ENCODE data around the gene CD34. TPM values are rescaled to one million over a fixed set of nuclear protein-coding genes. Genes with fewer than 3 reads are reported as not detected.

The CD34 gene
- total and polyA plus RNA-seq, 2 experiments from 2014 or later, result 0.27 to 0.29 TPM

DNA sequence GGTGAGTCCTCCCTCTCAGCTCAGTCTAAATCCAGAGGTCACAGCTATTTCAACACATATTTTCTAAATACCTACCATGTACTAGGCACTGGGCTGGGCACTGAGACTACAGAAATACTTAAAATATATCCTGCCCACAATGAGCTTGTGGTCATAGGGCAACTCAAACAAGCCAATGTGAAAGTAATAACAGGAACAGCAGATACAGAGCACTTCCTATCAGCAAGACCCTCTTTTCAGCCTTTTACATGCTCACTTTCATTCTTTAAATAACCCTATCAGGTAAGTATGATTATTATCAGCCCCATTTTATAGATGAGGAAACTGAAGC, 71.9 kb downstream of the CD34 start:
- H3K9me3 ChIP-seq (ENCODE audit: low read depth), result no peaks in the 10 kb centered on the region
- no peaks in the 10 kb centered on the region for H3K36me3 ChIP-seq
- DNase-seq (ENCODE audit: low read depth in 1 of 2, low spot score in 1 of 2), result no peak
- H3K27ac ChIP-seq, result no peak overlapping the region
- TF ChIP-seq, protein P1, sequence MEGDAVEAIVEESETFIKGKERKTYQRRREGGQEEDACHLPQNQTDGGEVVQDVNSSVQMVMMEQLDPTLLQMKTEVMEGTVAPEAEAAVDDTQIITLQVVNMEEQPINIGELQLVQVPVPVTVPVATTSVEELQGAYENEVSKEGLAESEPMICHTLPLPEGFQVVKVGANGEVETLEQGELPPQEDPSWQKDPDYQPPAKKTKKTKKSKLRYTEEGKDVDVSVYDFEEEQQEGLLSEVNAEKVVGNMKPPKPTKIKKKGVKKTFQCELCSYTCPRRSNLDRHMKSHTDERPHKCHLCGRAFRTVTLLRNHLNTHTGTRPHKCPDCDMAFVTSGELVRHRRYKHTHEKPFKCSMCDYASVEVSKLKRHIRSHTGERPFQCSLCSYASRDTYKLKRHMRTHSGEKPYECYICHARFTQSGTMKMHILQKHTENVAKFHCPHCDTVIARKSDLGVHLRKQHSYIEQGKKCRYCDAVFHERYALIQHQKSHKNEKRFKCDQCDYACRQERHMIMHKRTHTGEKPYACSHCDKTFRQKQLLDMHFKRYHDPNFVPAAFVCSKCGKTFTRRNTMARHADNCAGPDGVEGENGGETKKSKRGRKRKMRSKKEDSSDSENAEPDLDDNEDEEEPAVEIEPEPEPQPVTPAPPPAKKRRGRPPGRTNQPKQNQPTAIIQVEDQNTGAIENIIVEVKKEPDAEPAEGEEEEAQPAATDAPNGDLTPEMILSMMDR (IDR thresholded peaks at IDR 0.05; ENCODE audit: low read depth, low read length), result no peak
- H3K4me3 ChIP-seq, result no peak overlapping the region
- H3K27me3 ChIP-seq, result no peaks in the 10 kb centered on the region
- H3K4me1 ChIP-seq (ENCODE audit: low read depth), result no peaks in the 10 kb centered on the region

DNA sequence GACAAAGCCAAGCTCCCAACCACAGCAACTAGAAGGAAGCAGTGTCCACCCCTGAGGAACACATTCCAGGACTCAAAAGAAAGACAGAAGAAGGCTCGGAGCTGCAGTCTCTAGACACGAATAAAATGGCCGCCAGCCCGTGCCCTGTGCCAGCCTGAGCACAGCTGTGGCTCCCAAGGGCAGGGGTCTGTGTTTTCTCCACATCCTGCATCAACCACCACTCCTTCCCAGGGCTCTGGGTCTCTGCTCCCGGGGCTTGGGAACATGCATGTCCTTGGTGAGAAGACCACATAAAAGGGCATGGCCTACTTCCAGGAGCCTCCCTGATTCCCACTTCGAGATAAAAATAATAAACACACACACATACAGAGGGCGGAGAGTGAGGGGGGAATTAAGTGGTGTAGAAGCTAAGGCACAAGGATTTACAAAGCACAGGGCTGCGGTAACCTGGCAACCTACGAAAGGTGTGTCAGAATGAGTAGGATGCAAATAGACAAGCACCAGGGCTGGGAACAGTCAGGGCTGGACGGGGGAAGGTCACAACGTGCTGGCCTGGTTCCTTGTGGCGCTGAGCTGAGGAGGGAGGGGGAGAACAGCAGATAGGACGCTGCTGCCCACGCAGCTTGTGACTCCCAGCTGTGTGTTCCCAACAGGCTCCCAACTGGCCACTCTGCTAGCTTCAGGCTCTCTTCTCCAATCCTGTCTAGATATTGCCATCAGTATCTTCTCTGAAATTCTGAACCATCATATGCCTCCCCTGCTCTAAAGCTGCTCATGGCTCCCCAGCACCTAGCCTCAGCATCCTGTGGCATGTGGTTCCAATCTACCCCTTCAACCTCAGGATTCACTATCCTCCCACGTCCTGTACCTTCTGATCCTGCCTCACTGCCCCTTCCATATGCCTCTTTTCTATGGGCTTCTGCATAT, 72.5 kb downstream of the CD34 start:
- TF ChIP-seq, protein P1 (IDR thresholded peaks at IDR 0.05; ENCODE audit: low read depth, low read length), result no peak

DNA sequence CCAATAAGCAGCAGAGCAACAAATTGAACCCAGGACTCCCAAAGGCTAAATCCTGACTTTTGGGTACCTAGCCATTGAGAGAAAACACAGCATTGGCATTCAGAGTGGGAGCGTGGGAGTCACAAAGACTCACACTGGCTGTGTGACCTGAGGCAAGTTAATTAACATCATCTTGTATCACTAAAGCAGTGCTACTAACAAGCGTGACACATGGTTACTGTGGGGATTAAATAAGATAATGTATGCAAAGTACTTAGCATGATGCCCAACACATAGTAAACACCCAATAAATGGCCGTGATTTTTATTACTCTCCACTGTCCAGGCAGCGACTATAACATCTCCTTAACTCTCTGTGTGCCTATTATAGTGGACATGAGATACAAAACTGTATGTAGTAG, 73.3 kb downstream of the CD34 start:
- H3K27ac ChIP-seq, result no peak overlapping the region
- H3K27me3 ChIP-seq, result no peaks in the 10 kb centered on the region
- TF ChIP-seq, protein P1 (IDR thresholded peaks at IDR 0.05; ENCODE audit: low read depth, low read length), result no peak
- no peaks in the 10 kb centered on the region for H3K9me3 ChIP-seq (ENCODE audit: low read depth)
- DNase-seq (ENCODE audit: low read depth in 1 of 2, low spot score in 1 of 2), result no peak
- no peaks in the 10 kb centered on the region for H3K36me3 ChIP-seq
- H3K4me3 ChIP-seq, result no peak overlapping the region
- H3K4me1 ChIP-seq (ENCODE audit: low read depth), result no peaks in the 10 kb centered on the region

More for the DNA sequence above, 72.5 kb downstream of the CD34 start:
- Histone ChIP-seq H3K4me3 (no peak overlapping the region), H3K9me3 (ENCODE audit: low read depth) (no peaks in the 10 kb centered on the region), H3K27ac (no peak overlapping the region), H3K27me3 (no peaks in the 10 kb centered on the region), H3K36me3 (no peaks in the 10 kb centered on the region), H3K4me1 (ENCODE audit: low read depth) (no peaks in the 10 kb centered on the region)
- peak in 1 of 2 donors; percentile 30 for DNase-seq (ENCODE audit: low read depth in 1 of 2, low spot score in 1 of 2)

DNA sequence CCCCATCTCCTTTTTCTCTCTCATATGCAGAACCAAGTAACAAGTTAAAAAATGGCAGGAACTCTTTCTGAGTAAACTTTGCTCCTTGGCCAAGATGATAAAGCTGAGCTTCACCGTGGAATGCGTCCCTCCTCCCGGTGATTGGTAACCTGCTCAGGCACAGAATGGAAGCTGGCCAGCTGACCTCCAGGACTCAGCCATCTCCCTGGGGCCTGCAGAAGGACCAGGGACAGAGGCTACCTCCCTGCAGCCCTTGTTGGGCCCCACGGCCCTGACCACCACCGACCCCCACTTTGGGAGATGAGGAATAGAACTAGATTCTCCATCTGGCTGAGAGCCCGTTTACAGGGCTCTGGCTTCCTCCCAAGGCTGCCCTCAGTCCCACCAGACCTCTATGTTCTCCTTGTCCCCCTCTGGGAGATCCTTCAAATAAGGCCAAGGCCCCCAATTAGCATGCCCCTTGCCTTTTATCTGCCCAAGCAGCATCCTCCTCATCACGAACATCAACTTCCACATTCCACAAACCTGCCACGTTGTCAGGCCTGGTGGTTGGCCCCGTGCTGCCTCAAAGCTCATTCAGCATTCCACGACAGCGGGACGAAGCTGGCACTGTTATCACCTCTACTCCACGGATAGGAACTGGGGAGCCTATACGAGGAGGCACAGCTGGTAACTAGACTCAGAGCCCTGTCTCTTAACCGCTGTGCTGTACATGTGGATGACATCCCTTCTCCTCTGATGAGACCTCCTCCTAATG, 74.2 kb downstream of the CD34 start:
- Histone ChIP-seq H3K9me3 (ENCODE audit: low read depth) (no peaks in the 10 kb centered on the region), H3K27ac (no peak overlapping the region), H3K4me1 (ENCODE audit: low read depth) (no peaks in the 10 kb centered on the region), H3K4me3 (no peak overlapping the region), H3K27me3 (no peaks in the 10 kb centered on the region), H3K36me3 (no peaks in the 10 kb centered on the region)
- TF ChIP-seq, protein P1 (IDR thresholded peaks at IDR 0.05; ENCODE audit: low read depth, low read length), result no peak
- DNase-seq (ENCODE audit: low read depth in 1 of 2, low spot score in 1 of 2), result no peak

DNA sequence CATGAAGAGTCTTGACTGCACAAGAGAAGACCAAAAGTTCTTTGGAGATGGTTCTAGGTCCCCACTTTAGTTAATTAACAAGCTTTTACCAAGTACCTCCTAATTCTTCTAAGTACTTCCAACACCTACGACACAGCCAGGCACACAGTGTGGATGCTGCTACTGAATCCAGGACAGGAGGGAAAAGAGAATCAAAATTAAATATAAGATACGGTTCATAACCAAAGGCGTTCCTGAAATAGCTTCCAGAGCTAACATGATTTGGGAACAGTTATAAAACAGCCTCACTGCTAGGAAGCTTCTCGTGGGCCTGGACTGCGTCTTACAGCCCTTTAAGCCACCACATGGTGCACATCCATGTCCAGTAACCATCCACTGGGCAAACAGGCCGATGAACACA, 75.0 kb downstream of the CD34 start:
- Histone ChIP-seq H3K4me1 (ENCODE audit: low read depth) (no peaks in the 10 kb centered on the region), H3K9me3 (ENCODE audit: low read depth) (no peaks in the 10 kb centered on the region), H3K36me3 (no peaks in the 10 kb centered on the region), H3K27ac (no peak overlapping the region), H3K4me3 (no peak overlapping the region), H3K27me3 (no peaks in the 10 kb centered on the region)
- TF ChIP-seq, protein P1 (IDR thresholded peaks at IDR 0.05; ENCODE audit: low read depth, low read length), result no peak
- DNase-seq (ENCODE audit: low read depth in 1 of 2, low spot score in 1 of 2), result no peak

Data from cardiac muscle cell (in vitro differentiated cells and primary cell).